Type B pancreatic cell (in vitro differentiated cells): ENCODE results near the gene BABAM1. TPM values are rescaled to one million over a fixed set of nuclear protein-coding genes. Genes with fewer than 3 reads are reported as not detected.
A peak's percentile ranks its signal among the peaks of the same experiment; 100 is the strongest.

Experiments used
- DNase-seq: peaks from one replicate; pipeline ENCODE4 v3.0.0; 2021; ENCODE audit warnings: mixed read lengths; ENCODE audit not compliant: unreplicated experiment; ENCODE audit errors: extremely low spot score
- H3K27ac Mint-ChIP-seq: 2 replicates; pipeline ENCODE4 v1.8.0; 2021; ENCODE audit warnings: mild to moderate bottlenecking, mixed read lengths
- H3K27me3 Mint-ChIP-seq: 2 replicates; pipeline ENCODE4 v1.8.0; 2021; ENCODE audit warnings: mixed read lengths
- H3K36me3 Mint-ChIP-seq: 2 replicates; pipeline ENCODE4 v1.8.0; 2021; ENCODE audit warnings: mixed read lengths
- H3K4me1 Mint-ChIP-seq: one replicate; pipeline ENCODE4 v1.8.0; 2021; ENCODE audit warnings: mixed read lengths; ENCODE audit not compliant: unreplicated experiment
- H3K4me3 Mint-ChIP-seq: 2 replicates; pipeline ENCODE4 v1.8.0; 2021; ENCODE audit warnings: mild to moderate bottlenecking, mixed read lengths
- H3K9me3 Mint-ChIP-seq: 2 replicates; pipeline ENCODE4 v1.8.0; 2021; ENCODE audit warnings: mixed read lengths
- CTCF ChIP-seq: fragments of 200-600 bp; sonication (generic); conservative IDR thresholded peaks from 2 replicates; pipeline ENCODE4 v1.5.0; 2021; ENCODE audit warnings: antibody characterized with exemption, mild to moderate bottlenecking
- total RNA-seq: library from RNA; stranded (reverse); gene quantifications from 2 replicates; pipeline ENCODE4 v1.2.1, GENCODE V29; 2021; ENCODE audit warnings: low replicate concordance

The BABAM1 gene
- total RNA-seq, 1 donor from 2014 or later, result 93.3 TPM

DNA sequence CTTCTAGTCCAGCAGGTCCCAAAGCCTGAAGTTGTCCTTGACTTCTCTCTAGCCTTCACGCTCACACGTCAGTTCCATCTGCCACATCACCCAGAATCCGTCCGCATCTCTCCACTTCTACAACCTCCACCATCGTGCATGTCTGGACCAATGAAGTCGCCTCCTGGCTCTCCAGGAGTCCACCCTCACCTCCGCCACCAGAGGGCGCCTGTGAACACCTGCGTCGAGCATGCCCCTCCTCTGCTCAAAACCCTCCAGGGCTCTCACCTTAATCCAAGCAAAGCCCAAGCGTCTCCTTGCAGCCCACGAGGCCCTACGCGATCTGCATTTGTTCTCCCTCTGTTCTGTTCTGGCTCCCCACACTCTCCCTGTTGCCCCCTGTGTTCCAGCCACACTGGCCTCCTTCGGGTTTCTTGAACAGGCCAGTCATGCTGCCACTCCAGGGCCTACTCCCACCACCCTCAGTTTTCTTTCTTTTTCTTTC is 6.4 kb upstream of the BABAM1 start:
- peaks cover 10% of the 10 kb centered on the region for H3K4me1 Mint-ChIP-seq
- no peaks in the 10 kb centered on the region for H3K36me3 Mint-ChIP-seq
- DNase-seq, result peak; percentile 90
- peak; percentile 98 for TF ChIP-seq CTCF
- H3K27me3 Mint-ChIP-seq, result peaks cover 4% of the 10 kb centered on the region
- H3K9me3 Mint-ChIP-seq, result no peaks in the 10 kb centered on the region
- H3K27ac Mint-ChIP-seq, result peak overlapping the region; percentile 27
- H3K4me3 Mint-ChIP-seq, result no peak overlapping the region

DNA sequence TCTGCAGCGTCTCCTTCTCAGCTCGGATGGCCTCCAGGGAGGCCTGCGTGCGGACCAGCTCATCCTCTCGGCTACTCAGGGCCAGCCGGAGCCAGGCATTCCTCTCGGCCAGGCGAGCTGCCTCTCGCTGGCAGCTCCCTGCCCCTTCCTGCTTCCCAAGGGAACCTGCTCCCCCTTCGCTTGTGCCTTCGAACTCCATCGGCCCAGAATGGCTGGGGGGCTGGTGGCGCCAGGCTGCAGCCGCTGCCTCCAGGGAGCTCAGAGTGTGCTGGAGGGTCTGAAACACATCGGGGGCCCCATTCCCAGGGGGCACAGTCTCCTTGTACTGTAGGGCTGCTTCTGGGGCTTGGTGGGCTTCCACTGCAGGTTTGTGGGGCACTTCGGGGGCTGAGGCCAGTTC is 4.7 kb upstream of the BABAM1 start:
- no peak overlapping the region for H3K27ac Mint-ChIP-seq
- peaks cover 17% of the 10 kb centered on the region for H3K4me1 Mint-ChIP-seq
- peaks cover 6% of the 10 kb centered on the region for H3K27me3 Mint-ChIP-seq
- no peak overlapping the region for H3K4me3 Mint-ChIP-seq
- TF ChIP-seq CTCF, result no peak
- peaks cover 6% of the 10 kb centered on the region for H3K9me3 Mint-ChIP-seq
- no peak for DNase-seq
- H3K36me3 Mint-ChIP-seq, result peaks cover 4% of the 10 kb centered on the region

DNA sequence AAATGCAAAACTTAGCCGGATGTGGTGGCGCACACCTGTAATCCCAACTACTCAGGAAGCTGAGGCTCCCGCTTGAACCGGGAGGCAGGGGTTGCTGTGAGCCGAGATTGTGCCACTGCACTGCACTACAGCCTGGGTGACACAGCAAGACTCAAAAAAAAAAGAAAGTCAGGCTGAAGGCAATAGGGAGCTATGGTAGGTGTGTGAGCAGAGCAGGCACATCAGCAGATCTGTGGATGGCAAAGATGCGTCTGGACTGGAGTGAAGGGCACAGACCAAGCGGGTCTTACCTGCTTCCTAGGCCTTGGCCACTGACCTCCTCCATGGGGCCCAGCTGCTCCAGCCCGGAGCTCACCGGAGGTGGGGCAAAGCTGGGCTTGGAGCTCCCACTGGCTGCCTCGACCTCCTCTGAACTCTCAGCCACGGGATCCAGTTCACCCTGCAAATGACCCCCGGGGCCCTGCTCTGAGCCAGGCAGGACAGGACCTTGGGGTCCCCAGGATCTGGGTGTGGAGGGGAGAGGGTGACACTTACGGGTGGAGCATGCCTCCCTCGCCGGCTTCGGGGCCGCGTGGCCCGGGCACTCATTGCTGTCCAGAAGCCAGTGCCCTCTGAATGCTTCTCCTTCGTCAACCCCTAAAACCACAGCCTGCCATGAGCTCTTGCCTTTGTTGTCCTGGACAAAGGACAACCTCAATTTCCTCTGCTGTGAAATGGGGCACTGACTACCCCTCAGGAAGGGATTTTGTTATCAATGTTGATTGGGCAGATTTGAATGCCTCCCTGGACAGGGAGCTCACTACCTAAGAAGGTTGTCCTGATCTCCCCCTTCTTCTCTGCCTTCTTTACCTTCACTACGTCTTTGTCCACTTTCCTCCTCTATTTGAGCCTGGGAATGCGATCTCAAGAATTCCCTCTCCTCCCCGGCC is 3.3 kb upstream of the BABAM1 start:
- DNase-seq, result no peak
- Mint-ChIP-seq H3K27ac (no peak overlapping the region), H3K9me3 (peaks cover 6% of the 10 kb centered on the region), H3K4me3 (no peak overlapping the region), H3K36me3 (peaks cover 4% of the 10 kb centered on the region), H3K4me1 (peaks cover 17% of the 10 kb centered on the region), H3K27me3 (peaks cover 6% of the 10 kb centered on the region)
- TF ChIP-seq CTCF, result no peak

DNA sequence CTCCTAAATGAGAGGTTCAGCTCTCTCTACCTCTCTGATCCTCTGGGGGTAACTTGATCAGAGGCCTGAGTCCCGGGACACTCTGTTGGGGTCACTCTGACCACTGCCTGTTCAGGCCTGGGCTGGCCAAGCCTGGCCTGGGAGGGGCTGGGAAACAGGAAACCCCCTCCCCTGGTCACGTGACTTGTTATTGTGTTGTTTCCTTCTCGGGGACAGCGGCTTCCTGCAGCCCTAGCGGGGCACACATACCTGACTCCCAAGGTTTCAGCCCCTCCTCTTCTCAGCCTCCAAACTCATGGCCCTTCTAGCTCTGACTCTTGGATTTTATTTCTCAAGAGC is 2.6 kb upstream of the BABAM1 start, which contains the start of gene USHBP1:
USHBP1 (minus strand) TSS at position 105 of the 339 bp plus-strand sequence. CDS start 446 bp downstream, outside the sequence.
- peaks cover 17% of the 10 kb centered on the region for H3K4me1 Mint-ChIP-seq
- no peak for DNase-seq
- peaks cover 6% of the 10 kb centered on the region for H3K27me3 Mint-ChIP-seq
- no peak within 1 kb of the TSS for H3K4me3 Mint-ChIP-seq
- peaks cover 6% of the 10 kb centered on the region for H3K9me3 Mint-ChIP-seq
- no peak within 1 kb of the TSS for H3K27ac Mint-ChIP-seq
- H3K36me3 Mint-ChIP-seq, result peaks cover 4% of the 10 kb centered on the region
- no peak for TF ChIP-seq CTCF

DNA sequence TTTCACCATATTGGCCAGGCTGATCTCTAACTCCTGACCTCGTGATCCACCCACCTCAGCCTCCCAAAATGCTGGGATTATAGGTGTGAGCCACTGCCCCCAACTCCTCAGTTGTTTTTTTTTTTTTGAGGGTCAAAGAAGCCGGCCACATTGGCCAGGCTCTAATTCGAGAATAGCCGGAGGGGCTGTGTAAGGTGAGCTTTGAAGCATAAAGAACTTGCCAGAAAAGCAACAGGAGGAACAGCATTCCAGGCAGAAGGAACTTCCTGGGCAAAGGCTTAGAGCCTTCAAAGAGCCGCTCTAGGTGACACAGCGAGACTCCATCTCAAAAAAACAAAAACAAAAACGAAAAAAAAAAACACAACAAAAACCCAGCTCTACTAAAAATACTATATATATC is 1.2 kb upstream of the BABAM1 start:
- Mint-ChIP-seq H3K4me3 (no peak overlapping the region), H3K4me1 (peaks cover 12% of the 10 kb centered on the region), H3K27ac (peak overlapping the region; percentile 80), H3K27me3 (peaks cover 3% of the 10 kb centered on the region), H3K9me3 (peaks cover 6% of the 10 kb centered on the region), H3K36me3 (peaks cover 4% of the 10 kb centered on the region)
- TF ChIP-seq CTCF, result no peak
- no peak for DNase-seq
